HepG2 (cell line): Measurements from ENCODE around the gene LTC4S. TPM values are rescaled to one million over a fixed set of nuclear protein-coding genes. Genes with fewer than 3 reads are reported as not detected.

Source experiments
- CAMTA2 ChIP-seq: sonication (generic); formaldehyde crosslinking; IDR thresholded peaks from 2 replicates; pipeline ENCODE4 v1.4.0; 2020; ENCODE audit warnings: mild to moderate bottlenecking, missing genetic modification reagents, borderline replicate concordance
- CBFB ChIP-seq: sonication (generic); formaldehyde crosslinking; IDR thresholded peaks from 2 replicates; pipeline ENCODE4 v1.4.0; 2020; ENCODE audit warnings: missing genetic modification reagents
- ETV6 ChIP-seq: sonication (generic); formaldehyde crosslinking; conservative IDR thresholded peaks from 2 replicates; pipeline ENCODE4 v1.4.0; 2020; ENCODE audit warnings: missing genetic modification reagents
- FOSL2 ChIP-seq: sonication (generic); formaldehyde crosslinking; IDR thresholded peaks from 2 replicates; pipeline ENCODE4 v1.4.0; 2020; ENCODE audit warnings: missing genetic modification reagents
- HNF4A ChIP-seq: sonication (generic); formaldehyde crosslinking; IDR thresholded peaks from 2 replicates; pipeline ENCODE4 v1.4.0; 2020; ENCODE audit warnings: missing genetic modification reagents
- HNF4G ChIP-seq, 2 experiments: sonication (generic) in 1 of 2; formaldehyde crosslinking in 1 of 2; IDR thresholded peaks; 2 replicates each; pipeline versions ENCODE4 v1.4.0 to v1.6.1; 2011 to 2020; ENCODE audit warnings: borderline replicate concordance in 2 of 2, low read depth in 2 of 2, mild to moderate bottlenecking in 2 of 2, low read length in 1 of 2, missing genetic modification reagents in 1 of 2, moderate library complexity in 1 of 2
- KMT2A ChIP-seq: sonication (generic); formaldehyde crosslinking; IDR thresholded peaks from 2 replicates; pipeline ENCODE4 v1.4.0; 2020; ENCODE audit warnings: missing genetic modification reagents
- MAFG ChIP-seq: sonication (generic); formaldehyde crosslinking; IDR thresholded peaks from 2 replicates; pipeline ENCODE4 v1.5.1; 2020; ENCODE audit warnings: mild to moderate bottlenecking, missing genetic modification reagents
- NCOR1 ChIP-seq: fragments of 200-600 bp; sonication (generic); IDR thresholded peaks from 2 replicates; pipeline ENCODE4 v1.7.0; 2017; ENCODE audit warnings: antibody characterized with exemption, low read length, borderline replicate concordance
- POGZ ChIP-seq: sonication (generic); formaldehyde crosslinking; IDR thresholded peaks from 2 replicates; pipeline ENCODE4 v1.4.0; 2020; ENCODE audit warnings: mild to moderate bottlenecking, missing genetic modification reagents
- RAD51 ChIP-seq: fragments of 450-650 bp; IDR thresholded peaks from 2 replicates; pipeline ENCODE4 v1.6.1; 2016; ENCODE audit warnings: borderline replicate concordance
- RXRA ChIP-seq: sonication (generic); formaldehyde crosslinking; IDR thresholded peaks from 2 replicates; pipeline ENCODE4 v1.5.1; 2020; ENCODE audit warnings: missing genetic modification reagents
- TGIF2 ChIP-seq: IDR thresholded peaks from 2 replicates; pipeline ENCODE4 v1.6.1; 2016; ENCODE audit warnings: control low read depth, missing compliant biosample characterization
- U2AF1 ChIP-seq: fragments of 200-400 bp; formaldehyde crosslinking; optimal IDR thresholded peaks from 2 replicates; pipeline ENCODE3; 2017; ENCODE audit warnings: mild to moderate bottlenecking, low read depth, low read length
- ZFX ChIP-seq: sonication (generic); formaldehyde crosslinking; IDR thresholded peaks from 2 replicates; pipeline ENCODE4 v1.4.0; 2020; ENCODE audit warnings: mild to moderate bottlenecking, low read depth, missing genetic modification reagents, moderate library complexity
- ZGPAT ChIP-seq: IDR thresholded peaks from 2 replicates; pipeline ENCODE4 v1.6.1; 2016; ENCODE audit warnings: mild to moderate bottlenecking
- ZIK1 ChIP-seq: sonication (generic); formaldehyde crosslinking; IDR thresholded peaks from 2 replicates; pipeline ENCODE4 v1.5.0; 2020; ENCODE audit warnings: mild to moderate bottlenecking, low read depth, missing genetic modification reagents, borderline replicate concordance
- ZKSCAN1 ChIP-seq: fragments of 150-350 bp; IDR thresholded peaks from 2 replicates; pipeline ENCODE4 v1.6.1; 2014; ENCODE audit warnings: low read length
- ZNF121 ChIP-seq: sonication (generic); formaldehyde crosslinking; IDR thresholded peaks from 2 replicates; pipeline ENCODE4 v1.5.0; 2020; ENCODE audit warnings: mild to moderate bottlenecking, missing genetic modification reagents
- ZNF556 ChIP-seq: sonication (generic); formaldehyde crosslinking; IDR thresholded peaks from 2 replicates; pipeline ENCODE4 v1.4.0; 2020; ENCODE audit warnings: mild to moderate bottlenecking, missing genetic modification reagents, borderline replicate concordance
- ZNF749 ChIP-seq: sonication (generic); formaldehyde crosslinking; IDR thresholded peaks from 2 replicates; pipeline ENCODE4 v1.8.0; 2022; ENCODE audit warnings: mild to moderate bottlenecking, missing genetic modification reagents, moderate library complexity, borderline replicate concordance
- ZNF816 ChIP-seq: sonication (generic); formaldehyde crosslinking; IDR thresholded peaks from 2 replicates; pipeline ENCODE4 v1.8.0; 2022; ENCODE audit warnings: missing genetic modification reagents, mild to moderate bottlenecking, borderline replicate concordance
- ZZZ3 ChIP-seq: sonication (generic); formaldehyde crosslinking; IDR thresholded peaks from 2 replicates; pipeline ENCODE4 v1.4.0; 2020; ENCODE audit warnings: missing genetic modification reagents, mild to moderate bottlenecking, borderline replicate concordance
- polyA plus RNA-seq, 8 experiments: library from polyadenylated mRNA; depleted of rRNA in 3 of 8; stranded (reverse) in 7 of 8; unstranded in 1 of 8; fragments of >200 nt; fragmentation: Illumina TruSeq in 4 of 8; extraction: Trizol in 4 of 8; gene quantifications; 2 replicates each; pipeline versions ENCODE4 v1.2.1 to v1.2.3, GENCODE V29; 2011 to 2016; ENCODE audit warnings: low read depth in 4 of 8, missing spikeins in 1 of 8, mixed read lengths in 1 of 8; ENCODE audit not compliant: insufficient read depth in 1 of 8
- total RNA-seq, 5 experiments: library from RNA; depleted of rRNA; stranded (reverse); fragments of >200 nt; fragmentation: Illumina TruSeq; extraction: Trizol; gene quantifications; 2 replicates each; pipeline ENCODE4 v1.2.3, GENCODE V29; 2016; ENCODE audit warnings: low read depth in 1 of 5
- TF ChIP-seq, protein P1 (sequence below): sonication (generic); formaldehyde crosslinking; IDR thresholded peaks from 2 replicates; pipeline ENCODE4 v1.8.1; 2023; ENCODE audit warnings: mild to moderate bottlenecking, missing genetic modification reagents
- TF ChIP-seq, protein P2 (sequence below): IDR thresholded peaks from 2 replicates; pipeline ENCODE4 v1.6.1; 2016

LTC4S gene
- total and polyA plus RNA-seq, 2 of the 13 experiments (the other 11 are each of a cell fraction or from before 2014, with no cell fraction given) = 0.35 TPM; not detected in 1

DNA sequence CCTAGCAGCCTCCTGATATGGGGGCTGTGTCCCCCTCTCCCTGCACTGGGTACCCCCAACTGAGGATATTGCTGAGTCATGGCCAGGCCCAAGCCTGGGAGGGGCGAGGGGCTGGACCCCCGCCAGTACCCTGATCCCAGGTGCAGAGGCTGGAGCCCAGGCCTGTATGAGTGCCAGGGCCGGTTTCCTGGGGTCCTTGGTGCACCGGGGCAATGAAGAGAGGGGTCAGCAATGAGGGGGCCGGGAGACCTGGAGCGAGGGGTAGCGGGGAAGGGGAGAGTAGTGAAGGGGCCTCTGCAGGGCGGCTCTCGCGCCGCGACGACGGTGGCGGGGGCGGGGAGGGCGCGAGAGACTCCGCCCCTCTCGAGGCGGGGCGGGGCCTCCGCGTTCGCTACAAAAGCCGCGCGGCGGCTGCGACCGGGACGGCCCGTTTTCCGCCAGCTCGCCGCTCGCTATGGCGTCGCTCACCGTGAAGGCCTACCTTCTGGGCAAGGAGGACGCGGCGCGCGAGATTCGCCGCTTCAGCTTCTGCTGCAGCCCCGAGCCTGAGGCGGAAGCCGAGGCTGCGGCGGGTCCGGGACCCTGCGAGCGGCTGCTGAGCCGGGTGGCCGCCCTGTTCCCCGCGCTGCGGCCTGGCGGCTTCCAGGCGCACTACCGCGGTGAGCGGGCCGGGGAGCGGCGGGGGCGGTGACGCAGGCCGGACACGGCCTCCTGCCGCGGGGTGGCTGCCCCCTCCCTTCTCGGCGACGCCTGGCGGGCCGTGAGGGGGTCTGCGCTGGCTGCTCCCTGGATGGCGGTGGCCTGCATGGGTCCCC lies 26.9 kb downstream of the LTC4S start, which contains the start of gene SQSTM1 (continued):
- 0 out of 2 replicates have a peak, but pooled peaks have one; percentile 38 for TF ChIP-seq ZNF121 (CRISPR knock-in tag)
- peak; percentile 98 for TF ChIP-seq MAFG (CRISPR knock-in tag)
- no peak for TF ChIP-seq POGZ (CRISPR knock-in tag)
- TF ChIP-seq RAD51 = no peak
- TF ChIP-seq ZGPAT (CRISPR knock-in tag) = peak; percentile 75; the same call in 1 of the 2 replicates
- peak; percentile 44; the same call in 1 of the 2 replicates for TF ChIP-seq FOSL2 (CRISPR knock-in tag)
- peak; percentile 66; the same call in 1 of the 2 replicates for TF ChIP-seq ZIK1 (CRISPR knock-in tag)
- TF ChIP-seq U2AF1 = peak; percentile 7
- TF ChIP-seq HNF4G (IDR thresholded peaks at IDR 0.05; ENCODE audit: borderline replicate concordance, low read depth, low read length) = peak; percentile 56; the same call in 1 of the 2 replicates
- TF ChIP-seq HNF4G (CRISPR knock-in tag; IDR thresholded peaks at IDR 0.05; ENCODE audit: borderline replicate concordance, low read depth) = no peak
- TF ChIP-seq ZKSCAN1 = no peak
- 0 out of 2 replicates have a peak, but pooled peaks have one; percentile 41 for TF ChIP-seq RXRA
- peak; percentile 85 for TF ChIP-seq CAMTA2 (CRISPR knock-in tag)
- no peak for TF ChIP-seq CBFB (CRISPR knock-in tag)
- TF ChIP-seq ZNF816 (CRISPR knock-in tag) = peak; percentile 73; the same call in 1 of the 2 replicates
- TF ChIP-seq HNF4A = 0 out of 2 replicates have a peak, but pooled peaks have one; percentile 5
- TF ChIP-seq, protein P1, sequence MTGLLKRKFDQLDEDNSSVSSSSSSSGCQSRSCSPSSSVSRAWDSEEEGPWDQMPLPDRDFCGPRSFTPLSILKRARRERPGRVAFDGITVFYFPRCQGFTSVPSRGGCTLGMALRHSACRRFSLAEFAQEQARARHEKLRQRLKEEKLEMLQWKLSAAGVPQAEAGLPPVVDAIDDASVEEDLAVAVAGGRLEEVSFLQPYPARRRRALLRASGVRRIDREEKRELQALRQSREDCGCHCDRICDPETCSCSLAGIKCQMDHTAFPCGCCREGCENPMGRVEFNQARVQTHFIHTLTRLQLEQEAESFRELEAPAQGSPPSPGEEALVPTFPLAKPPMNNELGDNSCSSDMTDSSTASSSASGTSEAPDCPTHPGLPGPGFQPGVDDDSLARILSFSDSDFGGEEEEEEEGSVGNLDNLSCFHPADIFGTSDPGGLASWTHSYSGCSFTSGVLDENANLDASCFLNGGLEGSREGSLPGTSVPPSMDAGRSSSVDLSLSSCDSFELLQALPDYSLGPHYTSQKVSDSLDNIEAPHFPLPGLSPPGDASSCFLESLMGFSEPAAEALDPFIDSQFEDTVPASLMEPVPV (CRISPR knock-in tag) = no peak
- peak; percentile 99 for TF ChIP-seq ZFX (CRISPR knock-in tag)
- peak; percentile 92; the same call in 1 of the 2 replicates for TF ChIP-seq ZNF749 (CRISPR knock-in tag)
- TF ChIP-seq KMT2A = 0 out of 2 replicates have a peak, but pooled peaks have one; percentile 42
- TF ChIP-seq ZZZ3 = no peak
- peak; percentile 60; the same call in 1 of the 2 replicates for TF ChIP-seq ZNF556
- TF ChIP-seq, protein P2, sequence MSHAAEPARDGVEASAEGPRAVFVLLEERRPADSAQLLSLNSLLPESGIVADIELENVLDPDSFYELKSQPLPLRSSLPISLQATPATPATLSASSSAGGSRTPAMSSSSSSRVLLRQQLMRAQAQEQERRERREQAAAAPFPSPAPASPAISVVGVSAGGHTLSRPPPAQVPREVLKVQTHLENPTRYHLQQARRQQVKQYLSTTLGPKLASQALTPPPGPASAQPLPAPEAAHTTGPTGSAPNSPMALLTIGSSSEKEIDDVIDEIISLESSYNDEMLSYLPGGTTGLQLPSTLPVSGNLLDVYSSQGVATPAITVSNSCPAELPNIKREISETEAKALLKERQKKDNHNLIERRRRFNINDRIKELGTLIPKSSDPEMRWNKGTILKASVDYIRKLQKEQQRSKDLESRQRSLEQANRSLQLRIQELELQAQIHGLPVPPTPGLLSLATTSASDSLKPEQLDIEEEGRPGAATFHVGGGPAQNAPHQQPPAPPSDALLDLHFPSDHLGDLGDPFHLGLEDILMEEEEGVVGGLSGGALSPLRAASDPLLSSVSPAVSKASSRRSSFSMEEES (CRISPR knock-in tag) = peak; percentile 62
- 0 out of 2 replicates have a peak, but pooled peaks have one; percentile 28 for TF ChIP-seq NCOR1
- TF ChIP-seq TGIF2 (CRISPR knock-in tag) = peak; percentile 64; the same call in 1 of the 2 replicates
- no peak for TF ChIP-seq ETV6 (CRISPR knock-in tag)
